Superior temporal gyrus (tissue), 1 donor: ENCODE data around the gene PLA2G4F.

Experiments used
- DNase-seq: peaks from one replicate; pipeline ENCODE4 v3.0.0-alpha.2; 2016; ENCODE audit errors: extremely low spot score

Gene PLA2G4F

GRCh38 chr15:42156243-42156922 lies at the start of gene PLA2G4F:
TSS of gene PLA2G4F (minus strand) at chr15:42156636. CDS start at chr15:42156549, 87 bp downstream.
- no peak for DNase-seq

- no peak for DNase-seq
Observed at GRCh38 chr15:42203891-42204290, 47.5 kb upstream of the PLA2G4F start.

- no peak for DNase-seq
Observed at GRCh38 chr15:42202653-42203052, 46.2 kb upstream of the PLA2G4F start.

- no peak for DNase-seq
Observed at GRCh38 chr15:42201801-42202200, 45.4 kb upstream of the PLA2G4F start.

- no peak for DNase-seq
Observed at GRCh38 chr15:42199126-42199525, 42.7 kb upstream of the PLA2G4F start.

DNA sequence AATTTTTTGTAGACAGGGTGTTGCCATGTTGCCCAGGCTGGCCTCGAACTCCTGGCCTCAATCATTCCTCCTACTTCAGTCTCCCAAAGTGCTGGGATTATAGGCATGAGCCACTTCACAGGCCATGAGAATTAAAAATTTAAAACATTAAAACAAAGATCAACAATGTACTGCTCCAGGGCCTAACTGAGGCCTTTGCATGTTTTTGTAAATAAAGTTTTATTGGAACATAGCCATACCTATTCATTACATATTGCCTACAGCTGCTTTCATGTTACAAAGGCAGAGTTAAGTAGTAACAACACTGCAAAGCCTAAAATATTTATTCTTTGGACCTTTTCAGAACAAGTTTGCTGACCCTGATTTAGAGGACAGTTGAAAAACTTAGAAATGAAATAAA lies 42.1 kb upstream of the PLA2G4F start:
- DNase-seq = no peak

DNA sequence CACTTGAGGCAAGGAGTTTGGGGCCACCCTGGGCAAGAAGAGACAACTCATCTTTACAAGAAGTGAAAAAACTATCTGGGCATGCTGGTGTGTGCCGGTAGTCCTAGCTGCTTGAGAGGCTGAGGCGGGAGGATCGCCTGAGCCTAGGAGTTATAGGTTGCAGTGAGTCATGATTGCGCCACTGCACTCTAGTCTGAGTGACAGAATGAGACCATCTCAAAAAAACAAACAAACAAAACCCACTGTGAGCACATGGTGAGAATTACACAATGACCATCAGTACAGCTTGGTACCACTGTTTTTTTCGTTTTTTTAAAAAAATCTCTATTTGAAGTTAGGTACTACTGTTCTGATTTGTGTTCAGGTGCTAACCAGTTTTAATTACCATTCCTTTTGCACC lies 38.1 kb upstream of the PLA2G4F start:
- DNase-seq = no peak

DNA sequence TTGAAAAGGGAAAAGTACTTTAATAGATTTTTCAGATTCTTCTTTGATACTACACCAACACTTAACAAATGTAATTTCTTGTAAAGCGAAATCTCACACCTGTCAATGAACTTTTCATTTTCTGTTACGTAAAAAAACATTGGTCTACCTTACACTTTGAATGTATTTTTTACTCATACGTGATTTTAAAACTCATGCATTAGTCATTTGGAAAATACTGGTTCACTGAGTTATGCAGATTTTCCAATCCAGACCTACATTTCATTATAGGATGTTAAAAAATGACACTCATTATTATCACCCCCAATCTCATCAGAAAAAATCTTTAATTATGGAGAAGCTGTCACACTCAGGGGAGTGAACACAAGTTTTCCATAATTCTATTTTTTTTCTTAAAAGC lies 36.9 kb upstream of the PLA2G4F start:
- no peak for DNase-seq

- no peak for DNase-seq
Observed at GRCh38 chr15:42191610-42192346, 35.3 kb upstream of the PLA2G4F start.

DNA sequence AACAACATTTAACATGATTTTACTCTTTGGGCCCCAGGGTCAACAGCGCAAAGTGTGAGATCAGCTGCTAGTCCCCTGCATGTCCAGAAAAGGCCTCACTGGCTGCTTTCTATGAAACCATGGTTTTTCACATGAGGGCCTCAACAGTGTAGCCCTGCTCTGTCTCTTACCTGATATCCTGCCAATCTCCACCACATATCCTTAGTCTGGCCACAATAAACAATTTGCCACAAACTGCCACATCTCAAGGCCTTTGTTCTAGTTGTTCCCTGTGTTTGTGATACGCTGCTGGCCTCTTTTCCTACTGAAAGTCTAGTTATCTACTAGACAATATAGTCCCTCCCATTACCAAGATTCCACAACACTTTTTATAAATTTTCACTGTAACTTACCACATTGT lies 33.9 kb upstream of the PLA2G4F start:
- DNase-seq = no peak

DNA sequence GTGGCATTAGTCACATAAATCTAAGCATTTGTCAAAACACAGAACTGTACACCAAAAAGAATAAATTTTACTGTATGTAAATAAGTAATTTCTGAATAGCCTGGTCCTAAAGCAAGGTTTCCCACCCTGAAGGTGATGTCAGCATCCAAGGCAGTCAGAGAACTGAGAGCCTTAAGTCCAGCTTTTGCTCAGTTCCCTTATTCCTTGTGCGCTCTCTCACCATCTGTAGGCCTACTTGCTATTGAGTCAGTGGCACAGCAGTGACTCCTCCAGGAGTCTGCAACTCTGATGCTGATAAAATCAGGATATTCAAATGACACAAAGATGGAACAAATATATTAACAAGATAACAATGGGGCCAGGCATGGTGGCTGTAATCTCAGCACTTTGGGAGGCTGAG lies 29.4 kb upstream of the PLA2G4F start:
- DNase-seq = no peak

DNA sequence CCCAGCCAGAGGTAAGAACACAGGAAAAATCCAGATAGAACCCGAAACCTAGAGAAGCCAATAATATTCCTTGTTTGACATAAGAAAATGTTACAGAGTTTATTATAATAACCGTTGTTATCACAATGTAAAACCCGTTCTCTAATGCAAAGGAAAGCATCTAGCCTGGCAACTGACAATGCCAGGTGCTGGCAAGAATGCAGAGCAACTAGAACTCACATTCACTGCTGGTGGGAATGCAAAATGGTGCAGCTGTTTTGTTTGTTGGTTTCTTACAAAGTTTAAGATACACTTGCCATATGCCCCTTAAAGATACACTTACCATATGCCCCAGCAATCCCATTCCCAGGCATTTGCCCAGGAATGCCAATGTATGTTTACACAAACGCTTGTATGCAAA lies 28.3 kb upstream of the PLA2G4F start:
- no peak for DNase-seq

DNA sequence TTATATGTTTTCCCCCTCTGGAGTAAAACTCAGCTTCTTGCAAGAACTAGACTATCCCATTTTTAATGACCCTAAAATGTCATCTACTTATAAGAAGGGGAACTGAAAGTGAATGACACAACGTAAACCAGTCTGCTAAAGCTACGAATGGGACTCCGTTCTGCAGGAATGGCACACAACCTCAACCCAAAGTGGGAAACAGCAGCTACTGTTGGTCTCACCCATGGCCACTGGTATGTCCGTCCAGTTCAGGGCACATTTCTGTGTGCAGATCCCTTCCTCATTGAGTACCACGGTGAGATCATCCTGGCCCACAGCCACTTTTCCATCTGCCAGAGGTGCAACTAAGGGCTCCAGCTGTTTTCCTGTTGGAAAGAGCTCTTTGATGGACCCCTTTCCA lies 27.9 kb upstream of the PLA2G4F start:
- DNase-seq = no peak

DNA sequence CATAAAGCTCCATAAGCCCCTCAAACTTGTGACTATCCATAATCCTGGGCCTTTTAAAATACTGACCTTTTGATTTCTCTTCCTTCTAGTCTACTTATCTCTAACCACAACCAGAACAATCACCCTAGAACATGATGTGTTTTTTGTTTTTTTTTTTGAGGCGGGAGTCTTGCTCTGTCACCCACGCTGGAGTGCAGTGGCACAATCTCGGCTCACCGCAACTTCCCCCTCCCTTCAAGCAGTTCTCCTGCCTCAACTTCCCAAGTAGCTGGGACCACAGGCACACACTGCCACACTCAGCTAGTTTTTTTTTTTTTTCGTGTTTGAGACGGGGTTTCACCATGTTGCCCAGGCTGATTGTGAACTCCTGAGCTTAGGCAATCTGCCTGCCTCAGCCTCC lies 26.5 kb upstream of the PLA2G4F start:
- no peak for DNase-seq

DNA sequence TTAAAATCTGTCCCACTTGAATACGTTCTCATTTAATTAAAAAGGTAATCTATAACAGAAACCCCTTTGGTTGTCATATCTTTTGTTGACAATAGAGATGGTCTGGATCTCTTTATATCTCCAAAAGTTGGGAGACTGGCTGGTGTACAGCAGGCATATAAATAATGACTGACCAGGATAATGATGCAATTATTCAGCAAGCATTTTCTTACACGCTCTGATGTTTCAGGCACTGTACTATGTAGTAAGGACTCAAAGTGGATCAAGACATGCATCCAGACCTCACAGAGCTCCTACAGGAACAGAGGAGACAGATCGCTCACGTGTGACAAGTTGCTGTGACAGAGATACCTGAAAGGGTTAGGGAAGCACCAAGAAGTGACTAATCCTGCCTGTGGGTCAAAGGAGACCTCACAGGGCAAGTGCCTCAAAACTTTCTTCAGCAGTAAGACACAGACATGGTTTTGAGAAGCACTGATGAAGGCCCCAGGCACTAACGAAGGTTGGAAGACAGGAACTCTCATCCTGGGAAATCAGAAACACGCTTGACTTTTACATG lies 26.0 kb upstream of the PLA2G4F start:
- no peak for DNase-seq

- DNase-seq = no peak
Observed at GRCh38 chr15:42178056-42178455, 21.6 kb upstream of the PLA2G4F start.

DNA sequence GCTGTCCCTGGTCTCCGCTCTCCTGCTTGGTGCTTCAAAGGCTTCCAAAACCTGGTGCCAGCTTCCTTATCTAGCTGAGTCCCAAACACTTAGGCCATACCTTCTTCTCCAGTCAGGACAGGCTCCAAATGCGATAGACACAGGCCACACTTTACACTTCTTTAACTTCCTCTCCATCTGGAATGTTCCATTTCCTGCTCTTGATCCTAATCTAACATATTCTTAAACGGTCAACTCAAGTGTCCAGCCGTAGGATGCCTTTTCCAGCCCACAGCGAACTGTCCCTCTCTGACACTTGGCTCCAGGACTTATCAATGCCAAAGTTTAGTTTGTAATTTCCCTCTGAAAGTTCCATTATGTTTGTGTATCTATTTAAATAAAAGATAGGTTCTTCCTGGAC lies 19.2 kb upstream of the PLA2G4F start:
- no peak for DNase-seq

DNA sequence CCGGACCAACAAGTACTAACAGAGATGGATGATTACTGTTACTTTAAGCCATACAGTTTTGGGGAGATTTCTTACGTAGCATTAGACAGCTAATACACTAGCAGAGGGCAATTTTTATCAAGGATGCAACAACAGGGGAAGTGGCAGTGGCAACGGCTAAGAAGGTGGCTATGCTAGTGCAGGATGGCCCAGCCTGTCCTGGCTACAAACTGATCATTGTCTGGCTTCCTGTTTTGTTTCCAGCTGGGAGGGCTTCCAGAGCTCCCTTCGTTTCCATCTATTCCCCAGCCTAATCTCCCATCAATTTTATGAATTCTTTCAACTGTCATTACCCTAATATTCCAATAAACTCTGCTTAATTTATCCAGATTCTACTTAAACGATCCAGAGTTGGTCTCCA lies 16.0 kb upstream of the PLA2G4F start:
- DNase-seq = no peak

GRCh38 chr15:42171795-42172194 lies 15.4 kb upstream of the PLA2G4F start:
- no peak for DNase-seq

DNA sequence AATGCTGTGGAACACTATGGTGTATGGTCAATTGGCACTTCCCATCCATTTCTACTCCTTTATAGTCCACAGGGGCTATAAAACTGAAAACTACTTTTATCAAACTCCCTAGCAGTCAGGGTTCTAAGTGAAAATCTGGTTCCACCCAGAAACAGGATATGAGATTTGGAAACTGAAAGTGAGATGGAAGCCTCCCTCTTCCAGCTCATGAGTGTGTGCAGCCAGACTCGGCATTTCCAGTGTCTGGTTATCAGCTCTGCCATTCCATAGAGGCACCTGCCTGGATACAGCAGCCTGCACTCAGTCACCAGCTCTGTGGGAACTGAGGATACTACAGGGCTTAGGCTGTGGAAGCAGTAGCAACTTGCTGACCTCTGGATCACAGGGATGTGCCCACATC lies 14.7 kb upstream of the PLA2G4F start:
- no peak for DNase-seq

GRCh38 chr15:42166225-42166940 lies 9.9 kb upstream of the PLA2G4F start:
- DNase-seq = no peak

- no peak for DNase-seq
Observed at GRCh38 chr15:42165106-42165505, 8.7 kb upstream of the PLA2G4F start.
